Activated naive CD4-positive, alpha-beta T cell treated with anti-CD3 and anti-CD28 coated beads, Interleukin-2, amount 10 ng/mL, durations not matched to agents 7 days and 5 days (primary cell): Measurements from ENCODE around the gene COP1.

Experiments used
- CTCF ChIA-PET: fragments of 350-600 bp; sonication (Branson Sonifier 250); formaldehyde crosslinking; loops from one replicate; lab custom pipeline; 2021; ENCODE audit warnings: antibody characterized with exemption; lab: Charles Lee
- DNase-seq: peaks from one replicate; pipeline ENCODE4 v3.0.0-alpha.2; 2020
- H3K27ac Mint-ChIP-seq: one replicate; pipeline ENCODE4 v1.8.0; 2021; ENCODE audit warnings: mild to moderate bottlenecking, moderate library complexity, mixed read lengths
- H3K27me3 Mint-ChIP-seq: one replicate; pipeline ENCODE4 v1.8.0; 2021; ENCODE audit warnings: mild to moderate bottlenecking, mixed read lengths
- H3K36me3 Mint-ChIP-seq: one replicate; pipeline ENCODE4 v1.8.0; 2021; ENCODE audit warnings: mixed read lengths
- H3K4me1 Mint-ChIP-seq: one replicate; pipeline ENCODE4 v1.8.0; 2021; ENCODE audit warnings: mixed read lengths
- H3K4me3 Mint-ChIP-seq: one replicate; pipeline ENCODE4 v1.8.0; 2021; ENCODE audit warnings: mild to moderate bottlenecking, moderate library complexity, mixed read lengths
- H3K9me3 Mint-ChIP-seq: one replicate; pipeline ENCODE4 v1.8.0; 2021; ENCODE audit warnings: mixed read lengths

The COP1 gene

DNA sequence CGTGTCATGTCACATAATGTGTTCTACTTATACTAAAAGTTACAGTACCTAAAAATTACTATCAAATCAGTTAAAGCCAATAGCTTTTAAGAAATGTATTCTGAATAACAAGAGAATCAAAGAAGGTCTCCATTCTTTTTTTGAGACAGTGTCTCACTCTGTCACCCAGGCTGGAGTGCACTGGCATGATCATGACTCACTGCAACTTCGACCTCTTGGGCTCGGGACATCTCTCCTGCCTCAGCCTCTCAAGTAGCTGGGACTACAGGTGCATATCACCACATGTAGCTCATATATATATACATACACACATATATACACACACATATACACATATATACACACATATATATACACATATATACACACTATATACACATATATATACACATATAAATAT is 20.1 kb downstream of the COP1 start:
- Mint-ChIP-seq H3K36me3 (peaks cover 21% of the 10 kb centered on the region), H3K27ac (no peak overlapping the region), H3K4me1 (peaks cover 9% of the 10 kb centered on the region), H3K4me3 (no peak overlapping the region), H3K27me3 (no peaks in the 10 kb centered on the region), H3K9me3 (no peaks in the 10 kb centered on the region)
- CTCF ChIA-PET: no interaction called here
- DNase-seq: no peak

DNA sequence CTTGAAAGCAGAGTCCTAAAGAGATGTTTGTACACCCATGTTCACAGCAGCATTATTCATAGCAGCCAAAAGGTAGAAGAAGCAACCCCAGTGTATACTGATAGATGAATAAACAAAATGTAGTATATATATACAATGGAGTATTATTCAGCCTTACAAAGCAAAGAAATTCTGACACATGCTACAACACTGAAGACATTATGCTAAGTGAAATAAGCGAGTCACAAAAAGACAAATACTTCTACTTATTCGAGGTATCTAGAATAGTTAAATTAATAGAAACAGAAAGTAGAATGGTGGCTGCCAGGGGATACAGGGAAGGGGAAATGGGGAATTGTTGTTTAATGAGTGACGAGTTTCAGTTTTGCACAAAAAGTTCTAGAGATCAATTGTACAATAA is 23.5 kb downstream of the COP1 start:
- no peak overlapping the region for H3K4me3 Mint-ChIP-seq
- peaks cover 7% of the 10 kb centered on the region for H3K4me1 Mint-ChIP-seq

DNA sequence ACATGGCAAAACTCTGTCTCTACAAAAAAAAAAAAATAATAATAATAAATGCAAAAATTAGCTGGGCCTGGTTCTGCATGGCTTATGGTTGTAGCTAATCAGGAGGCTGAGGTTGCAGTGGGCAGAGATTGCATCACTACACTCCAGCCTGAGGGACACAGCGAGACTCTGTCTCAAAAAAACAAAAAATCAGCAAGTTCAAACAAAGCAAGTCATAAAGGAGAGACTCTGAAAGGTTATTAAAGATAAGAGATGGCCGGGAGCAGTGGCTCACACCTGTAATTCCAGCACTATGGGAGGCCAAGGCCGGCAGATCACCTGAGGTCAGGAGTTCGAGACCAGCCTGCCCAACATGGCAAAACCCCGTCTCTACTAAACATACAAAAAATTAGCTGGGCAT is 28.8 kb downstream of the COP1 start:
- no peak for DNase-seq
- H3K27me3 Mint-ChIP-seq: no peaks in the 10 kb centered on the region
- H3K36me3 Mint-ChIP-seq: peaks cover 48% of the 10 kb centered on the region
- peak overlapping the region; percentile 30 for H3K27ac Mint-ChIP-seq
- no peak overlapping the region for H3K4me3 Mint-ChIP-seq
- H3K9me3 Mint-ChIP-seq: no peaks in the 10 kb centered on the region
- peaks cover 31% of the 10 kb centered on the region for H3K4me1 Mint-ChIP-seq
- CTCF ChIA-PET: no interaction called here

More for the DNA sequence above, 23.5 kb downstream of the COP1 start:
- Mint-ChIP-seq H3K9me3 (no peaks in the 10 kb centered on the region), H3K27ac (no peak overlapping the region), H3K36me3 (peaks cover 22% of the 10 kb centered on the region), H3K27me3 (no peaks in the 10 kb centered on the region)
- DNase-seq: no peak
- CTCF ChIA-PET: no interaction called here

DNA sequence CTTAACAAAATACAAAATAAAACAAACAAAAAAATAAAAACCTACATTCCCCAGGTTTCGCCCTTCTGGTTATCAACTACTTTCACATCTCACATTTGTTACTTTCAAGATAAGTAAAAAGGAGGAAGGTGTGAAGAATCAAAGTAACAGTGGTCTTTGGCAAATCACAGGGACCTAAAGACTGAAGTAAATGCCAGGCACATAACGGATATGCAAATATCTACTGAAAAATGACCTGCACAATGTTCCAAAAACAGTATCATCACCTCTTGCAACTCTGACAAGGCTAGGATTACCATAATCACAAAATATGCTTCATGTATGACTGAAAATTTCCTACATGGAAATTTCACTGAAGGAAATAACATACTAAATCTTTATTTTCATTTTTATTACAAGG is 29.3 kb downstream of the COP1 start:
- no peaks in the 10 kb centered on the region for H3K9me3 Mint-ChIP-seq
- peak overlapping the region; percentile 80 for H3K27ac Mint-ChIP-seq
- no peak for DNase-seq
- H3K27me3 Mint-ChIP-seq: no peaks in the 10 kb centered on the region
- H3K36me3 Mint-ChIP-seq: peaks cover 49% of the 10 kb centered on the region
- peaks cover 31% of the 10 kb centered on the region for H3K4me1 Mint-ChIP-seq
- H3K4me3 Mint-ChIP-seq: no peak overlapping the region
- CTCF ChIA-PET: interaction anchor here (0.7 kb wide), 1 partner anchor 73 kb away, joined by 3 read pairs; no protein-coding TSS in a partner anchor

DNA sequence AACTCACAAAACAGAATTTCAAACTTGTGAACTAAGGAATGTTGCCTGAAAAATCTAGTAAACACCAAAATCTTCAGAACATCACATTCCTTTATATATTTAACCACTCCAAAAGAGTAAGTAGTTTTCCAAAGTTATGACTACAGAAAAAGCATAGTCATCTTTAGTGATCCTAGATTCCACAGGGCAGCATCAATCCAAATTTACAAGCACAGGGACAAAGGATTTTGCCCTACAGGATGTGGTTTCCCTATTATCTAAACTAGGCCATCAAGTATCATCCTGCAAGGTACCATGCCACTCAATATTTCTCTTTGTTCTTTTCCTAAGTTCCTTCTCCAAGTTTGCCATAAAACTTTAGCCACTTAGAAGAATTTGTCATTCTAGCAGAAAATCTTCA is 33.0 kb downstream of the COP1 start:
- Mint-ChIP-seq H3K27me3 (no peaks in the 10 kb centered on the region), H3K4me1 (peaks cover 31% of the 10 kb centered on the region), H3K36me3 (peaks cover 58% of the 10 kb centered on the region), H3K4me3 (no peak overlapping the region), H3K27ac (peak overlapping the region; percentile 42), H3K9me3 (no peaks in the 10 kb centered on the region)
- CTCF ChIA-PET: no interaction called here
- DNase-seq: no peak

DNA sequence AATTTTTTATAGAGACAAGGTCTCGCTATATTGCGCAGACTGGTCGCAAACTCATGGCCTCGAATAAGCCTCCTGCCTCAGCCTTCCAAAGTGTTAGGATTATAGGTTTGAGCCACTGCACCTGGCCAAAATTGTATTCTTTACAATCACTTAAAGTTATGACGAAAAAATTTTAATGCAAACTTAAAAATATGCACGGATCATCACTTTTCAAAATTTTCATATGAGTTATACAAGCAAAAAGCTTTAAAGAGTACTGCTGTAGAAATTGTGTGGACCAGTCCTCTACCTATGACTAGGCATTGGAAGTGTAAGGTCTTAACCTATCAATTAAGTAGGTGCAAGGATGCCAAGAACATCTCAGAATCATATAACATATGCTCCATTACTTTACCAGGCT is 34.9 kb downstream of the COP1 start:
- H3K27ac Mint-ChIP-seq: no peak overlapping the region
- H3K4me1 Mint-ChIP-seq: peaks cover 20% of the 10 kb centered on the region
- H3K27me3 Mint-ChIP-seq: no peaks in the 10 kb centered on the region
- CTCF ChIA-PET: no interaction called here
- H3K36me3 Mint-ChIP-seq: peaks cover 57% of the 10 kb centered on the region
- H3K9me3 Mint-ChIP-seq: no peaks in the 10 kb centered on the region
- H3K4me3 Mint-ChIP-seq: no peak overlapping the region
- no peak for DNase-seq

DNA sequence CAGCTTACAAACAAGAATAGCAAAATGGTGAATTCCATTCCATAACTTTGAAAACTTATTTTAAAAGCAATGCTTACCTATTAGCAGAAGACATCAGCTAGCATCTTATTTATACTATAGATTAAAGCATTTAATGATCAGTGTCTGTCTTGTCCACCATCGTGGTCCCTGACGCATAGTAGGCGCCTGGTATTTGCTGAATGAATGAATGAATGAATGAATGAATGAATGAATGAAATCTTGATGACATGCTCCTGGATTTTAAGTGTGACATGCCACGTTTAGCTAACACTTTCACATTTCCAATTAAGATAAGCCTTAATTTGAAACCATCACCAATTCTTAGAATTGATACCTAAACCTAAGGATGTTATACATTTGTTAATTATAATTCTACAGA is 39.9 kb downstream of the COP1 start:
- Mint-ChIP-seq H3K27me3 (no peaks in the 10 kb centered on the region), H3K9me3 (no peaks in the 10 kb centered on the region), H3K4me3 (no peak overlapping the region), H3K4me1 (peaks cover 5% of the 10 kb centered on the region), H3K36me3 (peaks cover 53% of the 10 kb centered on the region), H3K27ac (no peak overlapping the region)
- CTCF ChIA-PET: no interaction called here
- no peak for DNase-seq

DNA sequence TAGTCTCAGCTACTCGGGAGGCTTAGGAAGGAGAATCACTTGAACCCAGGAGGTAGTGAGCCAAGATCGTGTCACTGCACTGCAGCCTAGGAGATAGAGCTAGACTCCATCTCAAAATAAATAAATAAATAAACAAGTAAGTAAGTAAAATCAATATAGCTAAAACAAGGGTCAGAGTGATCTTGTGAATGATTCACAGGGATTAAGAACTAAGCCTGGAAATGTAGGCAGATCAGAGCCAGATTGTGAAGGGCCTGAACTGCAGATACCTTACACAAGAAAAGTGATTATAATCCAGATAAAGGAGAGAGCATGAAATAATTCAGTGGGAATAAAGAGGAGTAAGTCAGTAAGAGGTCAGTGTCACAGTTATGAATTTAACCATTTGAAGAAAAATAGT is 41.5 kb downstream of the COP1 start:
- Mint-ChIP-seq H3K4me3 (no peak overlapping the region), H3K27me3 (no peaks in the 10 kb centered on the region), H3K27ac (no peak overlapping the region), H3K9me3 (no peaks in the 10 kb centered on the region), H3K4me1 (peaks cover 7% of the 10 kb centered on the region), H3K36me3 (peaks cover 58% of the 10 kb centered on the region)
- DNase-seq: no peak
- CTCF ChIA-PET: no interaction called here

DNA sequence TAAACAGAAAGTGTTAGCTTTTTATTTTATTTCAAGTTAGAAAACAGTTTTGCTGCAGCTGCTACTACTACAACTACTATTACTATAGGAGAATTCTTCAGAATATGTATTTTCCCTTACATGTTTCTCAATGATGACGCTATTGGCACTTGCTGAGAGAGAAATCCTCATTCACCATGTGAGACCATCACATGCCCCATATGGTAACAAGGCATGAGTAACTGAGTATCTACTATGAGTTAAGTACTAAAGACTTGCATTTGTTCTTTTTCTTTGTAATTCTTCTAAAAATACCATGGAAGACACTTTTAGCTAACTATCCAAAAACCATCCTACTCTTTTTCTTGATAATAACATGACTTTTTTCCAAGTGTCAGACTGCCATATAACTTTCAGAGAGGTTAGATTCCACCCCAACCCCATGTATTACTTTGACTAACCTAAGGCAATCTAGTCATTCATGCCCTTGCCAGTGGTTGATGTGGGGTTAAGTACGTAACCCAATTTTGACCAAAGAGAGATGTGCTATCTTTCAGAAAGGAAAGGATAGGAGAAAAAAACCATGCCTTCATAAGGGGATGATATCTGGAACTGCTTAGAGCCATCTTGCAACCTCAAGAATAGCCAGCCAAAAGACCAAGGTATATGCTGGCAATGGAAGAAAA is 42.9 kb downstream of the COP1 start:
- no peak overlapping the region for H3K4me3 Mint-ChIP-seq

DNA sequence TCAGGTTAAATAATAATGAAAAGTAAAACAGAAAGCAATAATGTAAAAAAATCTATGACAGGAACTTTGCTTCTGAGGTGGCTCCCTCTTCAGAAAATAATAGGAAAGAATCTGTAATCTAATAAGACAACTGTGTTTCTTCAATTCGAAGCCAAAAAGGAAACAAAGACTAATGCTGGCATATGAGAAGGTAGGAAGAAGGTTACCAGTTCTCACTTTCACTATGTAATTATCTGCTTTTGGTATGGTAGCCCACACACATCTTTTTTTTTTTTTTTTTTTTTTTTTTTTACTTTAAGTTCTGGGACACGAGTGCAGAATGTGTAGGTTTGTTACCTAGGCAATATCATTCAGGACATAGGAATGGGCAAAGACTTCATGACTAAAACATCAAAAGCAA is 47.1 kb downstream of the COP1 start:
- no peak for DNase-seq
- no peak overlapping the region for H3K4me3 Mint-ChIP-seq
- peak overlapping the region; percentile 54 for H3K27ac Mint-ChIP-seq
- peaks cover 17% of the 10 kb centered on the region for H3K4me1 Mint-ChIP-seq
- peaks cover 18% of the 10 kb centered on the region for H3K9me3 Mint-ChIP-seq
- peaks cover 75% of the 10 kb centered on the region for H3K36me3 Mint-ChIP-seq
- CTCF ChIA-PET: no interaction called here
- H3K27me3 Mint-ChIP-seq: no peaks in the 10 kb centered on the region

More for the DNA sequence above, 42.9 kb downstream of the COP1 start:
- CTCF ChIA-PET: no interaction called here
- Mint-ChIP-seq H3K27me3 (no peaks in the 10 kb centered on the region), H3K36me3 (peaks cover 58% of the 10 kb centered on the region), H3K4me1 (peaks cover 19% of the 10 kb centered on the region), H3K27ac (no peak overlapping the region), H3K9me3 (peaks cover 1% of the 10 kb centered on the region)
- DNase-seq: no peak

DNA sequence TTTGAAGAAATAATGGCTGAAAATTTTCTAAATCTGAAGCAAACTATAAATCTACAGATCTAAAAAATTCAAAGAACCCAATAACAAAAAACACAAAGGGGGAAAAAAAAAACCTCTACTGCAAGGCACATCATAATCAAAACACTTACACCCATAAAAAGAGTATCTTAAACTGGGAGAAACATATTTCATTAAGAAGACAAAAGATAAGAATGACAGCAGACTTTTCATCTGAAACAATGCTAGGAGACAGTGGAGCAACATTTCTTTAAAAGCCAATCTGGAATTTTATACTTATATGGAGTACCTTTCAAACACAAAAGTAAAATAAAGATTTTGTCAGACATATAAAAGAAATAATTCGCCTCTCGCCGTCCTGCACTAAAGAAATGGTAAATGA is 49.1 kb downstream of the COP1 start:
- CTCF ChIA-PET: no interaction called here
- Mint-ChIP-seq H3K36me3 (peaks cover 76% of the 10 kb centered on the region), H3K27ac (no peak overlapping the region), H3K9me3 (peaks cover 22% of the 10 kb centered on the region), H3K4me3 (no peak overlapping the region), H3K27me3 (no peaks in the 10 kb centered on the region), H3K4me1 (peaks cover 17% of the 10 kb centered on the region)
- no peak for DNase-seq

DNA sequence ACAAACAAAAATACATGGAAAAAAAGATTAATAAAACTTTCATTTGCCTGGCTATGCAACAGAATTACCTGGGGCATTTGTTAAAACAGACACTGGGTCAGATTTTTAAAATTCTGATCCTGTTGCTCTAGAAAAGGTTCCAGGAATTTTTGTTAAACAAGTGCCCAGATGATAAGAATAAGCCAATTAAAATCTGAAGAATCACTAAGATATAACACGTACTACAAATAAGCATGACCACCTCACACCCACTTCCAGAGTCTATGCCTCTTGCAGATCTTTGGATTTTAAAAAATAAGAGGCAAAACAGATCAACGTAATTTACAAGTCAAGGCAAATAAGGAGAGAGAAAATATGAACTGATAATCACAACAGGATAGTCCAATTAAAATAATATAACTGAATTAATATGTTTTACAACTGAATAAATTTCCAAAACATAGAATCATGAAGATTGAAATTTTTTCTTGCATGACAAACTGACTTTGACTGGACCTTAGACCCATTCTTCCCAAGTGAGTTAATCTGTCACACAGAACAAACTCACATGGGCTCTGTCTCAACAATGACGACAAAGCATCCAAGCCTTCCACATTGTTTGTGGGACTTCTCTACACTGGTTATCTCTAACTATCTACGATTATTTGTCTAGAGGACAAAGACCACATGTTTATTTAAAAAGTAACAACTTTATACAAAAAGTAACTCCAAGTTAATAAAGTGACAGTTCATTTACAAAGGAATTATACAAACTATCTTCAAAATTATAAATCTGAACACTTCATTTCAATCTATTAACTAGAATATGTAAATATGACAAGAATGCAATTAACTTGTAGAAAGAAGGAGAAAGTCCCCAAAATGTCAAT is 56.9 kb downstream of the COP1 start:
- Mint-ChIP-seq H3K27me3 (no peaks in the 10 kb centered on the region), H3K4me3 (no peak overlapping the region), H3K9me3 (peaks cover 4% of the 10 kb centered on the region), H3K36me3 (peaks cover 65% of the 10 kb centered on the region), H3K27ac (no peak overlapping the region), H3K4me1 (no peaks in the 10 kb centered on the region)
- CTCF ChIA-PET: no interaction called here
- DNase-seq: no peak

DNA sequence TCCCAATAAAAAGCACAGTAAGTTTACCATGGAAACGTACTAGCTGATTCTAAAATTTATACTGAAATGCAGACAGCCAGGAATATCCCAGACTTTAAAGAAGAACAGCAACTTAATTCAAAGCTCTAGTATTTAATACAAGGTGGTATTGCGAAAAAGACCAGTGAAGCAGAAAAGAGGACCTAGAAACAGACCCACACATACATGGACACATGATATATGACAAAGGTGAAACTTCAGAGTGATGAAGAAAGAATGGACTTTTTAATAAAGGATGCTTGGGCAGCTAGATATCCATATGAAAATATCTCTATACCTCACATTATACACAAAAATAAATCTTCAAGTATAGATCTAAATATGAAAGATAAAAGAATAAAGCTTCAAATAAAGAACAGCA is 62.6 kb downstream of the COP1 start:
- Mint-ChIP-seq H3K4me3 (no peak overlapping the region), H3K27me3 (no peaks in the 10 kb centered on the region), H3K4me1 (no peaks in the 10 kb centered on the region), H3K27ac (no peak overlapping the region), H3K36me3 (peaks cover 61% of the 10 kb centered on the region), H3K9me3 (no peaks in the 10 kb centered on the region)
- CTCF ChIA-PET: no interaction called here
- no peak for DNase-seq

DNA sequence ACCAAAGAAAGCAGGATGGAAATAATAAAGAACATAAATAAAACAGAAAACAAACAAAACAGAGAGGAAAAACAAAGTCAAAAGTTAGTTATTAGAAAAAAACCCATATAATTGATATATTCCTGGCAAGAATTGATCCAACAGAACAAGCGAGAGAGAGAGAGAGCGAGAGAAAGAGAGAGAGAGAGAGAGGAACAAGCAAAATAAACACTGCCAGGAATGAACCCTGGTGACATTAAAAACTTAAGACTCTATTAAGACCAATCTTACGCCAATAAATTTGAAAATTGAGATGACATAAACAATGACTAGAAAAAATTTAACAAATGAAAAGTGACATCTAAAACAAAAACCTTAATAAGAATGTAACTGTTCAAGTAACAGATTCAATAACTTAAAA is 64.1 kb downstream of the COP1 start:
- H3K9me3 Mint-ChIP-seq: no peaks in the 10 kb centered on the region
- peaks cover 62% of the 10 kb centered on the region for H3K36me3 Mint-ChIP-seq
- H3K27ac Mint-ChIP-seq: no peak overlapping the region
- no peak for DNase-seq
- H3K4me1 Mint-ChIP-seq: no peaks in the 10 kb centered on the region
- CTCF ChIA-PET: no interaction called here
- no peaks in the 10 kb centered on the region for H3K27me3 Mint-ChIP-seq
- no peak overlapping the region for H3K4me3 Mint-ChIP-seq

DNA sequence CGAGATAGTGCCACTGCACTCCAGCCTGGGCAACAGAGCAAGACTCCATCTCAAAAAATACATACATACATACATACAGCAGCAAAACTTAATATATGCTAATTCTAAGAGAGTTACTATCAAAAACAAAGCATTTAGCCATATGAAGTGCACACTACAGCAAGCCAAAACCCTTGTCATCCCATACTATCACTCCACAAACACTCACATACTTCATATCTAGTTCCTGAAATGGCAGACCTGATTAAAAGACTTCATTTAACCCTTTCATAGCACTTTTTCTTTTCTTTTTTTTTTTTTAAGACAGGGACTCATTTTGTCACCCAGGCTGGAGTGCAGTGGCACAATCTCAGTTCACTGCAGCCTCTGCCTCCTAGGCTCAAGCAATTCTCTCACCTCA is 65.6 kb downstream of the COP1 start:
- no peaks in the 10 kb centered on the region for H3K9me3 Mint-ChIP-seq
- no peak for DNase-seq
- CTCF ChIA-PET: no interaction called here
- no peaks in the 10 kb centered on the region for H3K4me1 Mint-ChIP-seq
- H3K27me3 Mint-ChIP-seq: no peaks in the 10 kb centered on the region
- H3K36me3 Mint-ChIP-seq: peaks cover 51% of the 10 kb centered on the region
- no peak overlapping the region for H3K27ac Mint-ChIP-seq
- no peak overlapping the region for H3K4me3 Mint-ChIP-seq
